ENCODE data around the gene GBGT1. TPM values are rescaled to one million over a fixed set of nuclear protein-coding genes. Genes with fewer than 3 reads are reported as not detected.

The GBGT1 gene
- total RNA-seq, 1 experiment from 2014 or later: 6.8 TPM

DNA sequence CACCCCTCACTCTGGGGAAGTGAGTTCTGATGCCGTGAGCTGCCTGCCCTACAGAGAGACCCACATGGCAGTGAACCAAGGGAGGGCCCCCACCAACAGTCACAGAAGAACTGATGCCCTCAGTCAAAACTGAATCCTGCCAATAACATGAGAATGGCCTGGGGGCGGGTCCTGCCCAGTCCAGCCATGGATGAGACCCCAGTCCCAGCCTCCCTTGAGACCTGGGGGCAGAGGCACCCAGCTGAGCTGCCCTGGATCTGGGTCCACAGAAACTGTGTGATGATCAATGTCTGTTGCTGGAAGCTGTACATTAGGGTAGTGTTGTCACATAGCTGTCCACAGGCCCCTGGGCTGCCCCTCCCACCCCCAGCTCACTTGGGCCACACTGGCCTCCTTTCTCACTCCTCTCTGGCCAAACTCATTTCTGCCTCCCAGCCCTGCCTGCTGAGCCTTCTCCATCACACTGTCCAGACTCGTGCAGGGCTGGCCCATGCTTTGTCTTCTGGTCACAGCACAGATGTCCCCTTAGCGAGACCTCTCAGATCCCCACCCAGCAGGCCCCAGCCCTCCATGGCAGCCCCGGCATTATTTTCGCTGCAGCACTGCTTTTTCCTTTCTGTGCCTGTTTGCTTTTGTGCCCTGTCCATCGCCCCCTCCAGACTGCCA, 16.8 kb downstream of the GBGT1 start:
- peaks cover 3% of the 10 kb centered on the region; the same call in 1 of the 2 replicates for H3K27me3 ChIP-seq (ENCODE audit: control insufficient read depth, insufficient read depth, low read length)
- H3K4me3 ChIP-seq (ENCODE audit: insufficient read depth, low read depth, low read length): no peak overlapping the region
- DNase-seq: no peak
- H3K36me3 ChIP-seq (replicated peaks; ENCODE audit: control insufficient read depth, insufficient read depth, low read length): no peaks in the 10 kb centered on the region

DNA sequence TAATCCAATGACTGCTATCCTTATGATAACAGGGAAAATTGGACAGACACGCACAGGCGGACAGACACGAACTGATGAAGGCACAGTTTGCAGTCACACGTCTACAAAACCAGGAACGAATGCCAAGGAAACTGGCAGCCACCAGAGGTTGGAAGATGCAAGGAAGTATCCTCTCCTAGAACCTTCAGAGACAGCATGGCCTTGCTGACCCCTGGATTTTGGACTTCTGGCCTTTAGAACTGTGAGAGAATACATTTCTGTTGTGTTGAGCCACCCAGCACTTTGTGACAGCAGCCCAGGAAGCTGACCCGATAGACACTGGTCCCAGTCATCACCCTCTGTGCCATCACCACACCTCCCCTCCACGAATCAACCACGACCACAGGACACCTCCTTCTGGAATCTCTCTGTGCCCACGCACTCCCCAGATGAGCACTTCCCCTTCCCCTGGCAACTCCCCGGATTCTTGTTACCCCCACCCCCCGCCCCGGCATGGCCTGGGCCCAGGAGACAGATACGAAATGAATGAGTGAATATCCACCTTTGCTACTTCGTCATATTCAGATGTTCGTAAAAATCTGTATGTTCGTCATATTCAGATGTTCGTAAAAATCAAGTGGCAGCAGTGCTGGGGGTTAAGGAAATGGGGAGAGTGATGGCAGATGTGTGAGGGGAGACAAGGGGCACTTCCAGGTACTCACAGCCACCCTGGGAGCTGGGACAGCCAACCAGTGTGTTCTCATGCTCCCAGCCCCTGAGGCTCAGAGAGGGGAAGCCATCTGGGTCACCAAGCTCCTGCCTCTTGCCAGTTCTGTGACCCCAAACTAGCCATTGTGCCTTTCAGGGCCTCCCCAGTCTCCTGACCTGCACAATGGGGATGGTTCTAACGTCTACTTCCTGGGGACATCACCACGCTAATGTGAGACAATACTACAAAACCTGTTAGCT, 18.5 kb downstream of the GBGT1 start:
- Histone ChIP-seq H3K36me3 (replicated peaks; ENCODE audit: control insufficient read depth, insufficient read depth, low read length) (no peaks in the 10 kb centered on the region), H3K4me3 (ENCODE audit: insufficient read depth, low read depth, low read length) (no peak overlapping the region), H3K27me3 (ENCODE audit: control insufficient read depth, insufficient read depth, low read length) (peaks cover 3% of the 10 kb centered on the region; the same call in 1 of the 2 replicates)
- peak; percentile 52 for DNase-seq

DNA sequence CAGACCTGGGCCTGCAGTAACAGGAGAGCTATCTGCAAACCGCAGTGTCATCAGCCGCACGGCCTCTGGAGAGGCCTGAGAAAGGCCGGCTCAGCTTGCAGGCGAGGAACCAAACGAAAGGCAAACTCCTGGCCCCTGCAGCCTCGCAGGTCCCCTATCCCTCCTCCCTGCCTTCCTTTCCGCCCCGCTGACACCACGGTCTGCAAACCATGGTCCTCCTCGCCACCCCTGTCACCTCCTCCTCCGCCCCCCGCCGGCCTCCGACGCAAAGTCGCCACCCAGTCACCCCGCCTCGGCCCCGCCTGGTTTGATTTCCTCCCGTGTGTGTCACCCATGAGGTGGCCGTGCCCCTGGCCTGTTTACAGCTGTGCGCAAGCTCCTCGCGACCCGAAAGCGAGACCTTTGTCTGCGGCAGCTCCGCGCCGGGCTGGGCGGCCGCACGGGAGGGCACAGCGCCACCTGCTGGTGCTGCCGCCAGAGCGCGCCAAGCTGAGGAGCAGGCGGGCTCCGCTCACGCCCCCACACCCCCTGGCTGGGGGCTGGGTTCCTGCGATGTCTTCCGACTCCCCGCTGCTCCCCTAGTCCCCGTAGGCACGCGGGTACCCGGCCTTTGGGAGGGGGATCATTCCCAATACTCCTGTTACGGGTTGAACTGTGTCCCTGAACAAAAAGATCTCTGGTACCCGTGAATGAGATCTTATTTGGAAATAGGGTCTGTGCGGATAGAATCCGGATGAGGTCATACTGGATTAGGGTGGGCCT, 19.4 kb downstream of the GBGT1 start:
- H3K27me3 ChIP-seq (ENCODE audit: control insufficient read depth, insufficient read depth, low read length): peaks cover 3% of the 10 kb centered on the region; the same call in 1 of the 2 replicates
- H3K4me3 ChIP-seq (ENCODE audit: insufficient read depth, low read depth, low read length): peak overlapping the region; percentile 28
- H3K36me3 ChIP-seq (replicated peaks; ENCODE audit: control insufficient read depth, insufficient read depth, low read length): no peaks in the 10 kb centered on the region
- peak; percentile 98 for DNase-seq

DNA sequence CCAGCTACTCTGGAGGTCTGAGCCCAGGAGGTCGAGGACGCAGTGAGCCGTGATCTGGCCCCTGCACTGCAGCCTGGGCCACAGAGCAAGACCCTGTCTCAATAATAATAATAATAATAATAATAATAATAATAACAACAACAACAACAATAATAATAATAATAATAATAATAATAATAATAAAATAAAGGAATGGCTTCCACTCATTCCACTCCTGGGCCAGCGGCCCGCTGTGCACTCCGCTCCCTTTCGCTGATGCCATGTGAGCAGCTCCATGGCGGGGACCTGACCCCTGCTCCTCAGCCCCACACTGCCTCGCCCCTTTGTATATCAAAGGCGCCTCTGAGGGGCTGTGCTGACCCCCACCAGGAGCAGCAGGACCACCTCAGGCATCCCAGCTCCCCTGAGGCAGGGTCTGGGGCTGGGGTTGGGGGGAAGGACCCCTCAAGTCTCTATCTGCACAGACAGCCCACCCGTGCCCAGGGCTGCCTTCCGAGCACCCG, 20.0 kb downstream of the GBGT1 start:
- no peak overlapping the region for H3K4me3 ChIP-seq (ENCODE audit: insufficient read depth, low read depth, low read length)
- H3K27me3 ChIP-seq (ENCODE audit: control insufficient read depth, insufficient read depth, low read length): peaks cover 3% of the 10 kb centered on the region; the same call in 1 of the 2 replicates
- DNase-seq: no peak
- H3K36me3 ChIP-seq (replicated peaks; ENCODE audit: control insufficient read depth, insufficient read depth, low read length): no peaks in the 10 kb centered on the region

GRCh38 chr9:133142684-133143622, 20.8 kb downstream of the GBGT1 start:
- H3K4me3 ChIP-seq (ENCODE audit: insufficient read depth, low read depth, low read length): no peak overlapping the region
- DNase-seq: peak; percentile 72
- H3K36me3 ChIP-seq (replicated peaks; ENCODE audit: control insufficient read depth, insufficient read depth, low read length): no peaks in the 10 kb centered on the region
- H3K27me3 ChIP-seq (ENCODE audit: control insufficient read depth, insufficient read depth, low read length): no peaks in the 10 kb centered on the region

- Histone ChIP-seq H3K27me3 (ENCODE audit: control insufficient read depth, insufficient read depth, low read length) (no peaks in the 10 kb centered on the region), H3K4me3 (ENCODE audit: insufficient read depth, low read depth, low read length) (no peak overlapping the region), H3K36me3 (replicated peaks; ENCODE audit: control insufficient read depth, insufficient read depth, low read length) (no peaks in the 10 kb centered on the region)
- peak; percentile 57 for DNase-seq
Measured at GRCh38 chr9:133141833-133142595, 21.7 kb downstream of the GBGT1 start.

DNA sequence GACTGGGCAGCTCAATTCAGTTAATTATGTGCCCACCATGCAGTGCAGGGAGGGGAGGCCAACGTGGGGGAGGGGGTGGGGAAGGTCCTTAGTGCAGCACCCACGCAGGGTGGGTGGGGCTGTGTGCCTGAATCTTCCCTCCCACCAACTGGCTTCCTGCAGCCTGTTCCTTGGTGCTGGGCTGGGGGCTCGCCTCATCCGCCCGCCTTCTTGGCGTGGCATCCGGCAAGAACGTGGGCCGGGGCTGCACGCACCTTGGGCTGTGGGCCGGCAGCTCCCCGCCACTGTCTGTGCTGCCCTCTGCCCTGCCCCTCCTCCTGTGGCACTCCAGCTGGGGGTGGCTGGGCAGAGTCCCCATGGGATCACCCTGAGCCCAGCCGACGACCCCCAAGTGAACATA, 23.1 kb downstream of the GBGT1 start:
- Histone ChIP-seq H3K4me3 (ENCODE audit: insufficient read depth, low read depth, low read length) (no peak overlapping the region), H3K36me3 (replicated peaks; ENCODE audit: control insufficient read depth, insufficient read depth, low read length) (no peaks in the 10 kb centered on the region), H3K27me3 (ENCODE audit: control insufficient read depth, insufficient read depth, low read length) (no peaks in the 10 kb centered on the region)
- DNase-seq: peak; percentile 64

GRCh38 chr9:133140174-133140505, 23.6 kb downstream of the GBGT1 start:
- DNase-seq: no peak
- Histone ChIP-seq H3K27me3 (ENCODE audit: control insufficient read depth, insufficient read depth, low read length) (no peaks in the 10 kb centered on the region), H3K4me3 (ENCODE audit: insufficient read depth, low read depth, low read length) (no peak overlapping the region), H3K36me3 (replicated peaks; ENCODE audit: control insufficient read depth, insufficient read depth, low read length) (no peaks in the 10 kb centered on the region)

DNA sequence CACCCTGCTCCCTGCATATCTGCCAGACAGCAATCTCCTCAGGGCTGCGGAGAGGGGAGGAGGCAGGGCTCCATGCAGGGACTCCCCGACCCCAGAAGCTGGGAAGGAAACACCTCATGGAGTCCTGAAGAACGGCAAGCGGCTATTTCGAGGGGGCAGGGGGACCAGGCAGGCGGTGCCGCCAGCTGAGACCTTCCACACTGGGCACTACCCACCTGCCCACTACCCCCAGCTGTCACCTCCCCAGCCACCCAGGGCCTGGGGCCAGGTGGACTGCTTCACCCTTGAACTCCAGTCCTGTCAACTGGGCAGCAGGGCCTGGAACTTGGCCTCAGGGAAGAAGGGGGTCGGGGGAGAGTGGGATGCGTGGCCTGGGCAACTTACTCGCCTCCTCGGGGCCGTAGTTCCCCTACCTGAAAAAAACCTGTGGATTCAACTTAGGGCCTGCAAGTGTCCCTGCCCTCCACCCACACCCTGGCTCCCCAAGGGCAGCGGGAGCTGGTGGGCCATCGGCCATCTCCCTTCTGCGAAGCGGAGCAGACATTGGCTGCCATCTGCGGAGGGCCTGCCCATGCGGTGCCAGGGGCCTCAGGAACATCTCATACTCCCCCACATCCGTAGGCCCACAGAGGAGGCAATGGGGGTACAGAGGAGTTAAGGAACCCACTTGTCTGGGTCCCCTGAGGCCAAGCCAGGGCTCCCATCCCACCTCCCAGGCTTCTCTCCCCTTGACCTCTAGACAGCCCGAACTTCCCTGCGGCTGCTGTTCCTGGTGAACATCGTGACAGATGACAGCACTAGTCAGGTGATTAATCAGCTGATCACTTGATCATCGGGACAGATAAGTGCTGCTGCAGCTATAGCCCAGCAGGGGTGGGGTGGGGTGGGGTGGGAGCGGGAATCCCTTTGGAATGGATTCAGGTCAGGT, 24.2 kb downstream of the GBGT1 start:
- Histone ChIP-seq H3K4me3 (ENCODE audit: insufficient read depth, low read depth, low read length) (no peak overlapping the region), H3K36me3 (replicated peaks; ENCODE audit: control insufficient read depth, insufficient read depth, low read length) (no peaks in the 10 kb centered on the region), H3K27me3 (ENCODE audit: control insufficient read depth, insufficient read depth, low read length) (no peaks in the 10 kb centered on the region)
- DNase-seq: no peak

GRCh38 chr9:133137451-133138231, 26.1 kb downstream of the GBGT1 start:
- Histone ChIP-seq H3K27me3 (ENCODE audit: control insufficient read depth, insufficient read depth, low read length) (no peaks in the 10 kb centered on the region), H3K36me3 (replicated peaks; ENCODE audit: control insufficient read depth, insufficient read depth, low read length) (no peaks in the 10 kb centered on the region), H3K4me3 (ENCODE audit: insufficient read depth, low read depth, low read length) (no peak overlapping the region)
- peak; percentile 71 for DNase-seq

GRCh38 chr9:133135146-133135745, 28.5 kb downstream of the GBGT1 start:
- Histone ChIP-seq H3K4me3 (ENCODE audit: insufficient read depth, low read depth, low read length) (no peak overlapping the region), H3K27me3 (ENCODE audit: control insufficient read depth, insufficient read depth, low read length) (no peaks in the 10 kb centered on the region), H3K36me3 (replicated peaks; ENCODE audit: control insufficient read depth, insufficient read depth, low read length) (no peaks in the 10 kb centered on the region)
- no peak for DNase-seq
